NCI-H128 (cell line): ENCODE results near the gene PCDHB16.
A peak's percentile ranks its signal among the peaks of the same experiment; 100 is the strongest.
"Not testable (repeated sequence)": the region's sequence is repeated elsewhere in the genome, so short reads cannot be mapped to it uniquely, and the experiment has no call there.

ENCODE experiments used
- DNase-seq: peaks from one replicate; lab custom pipeline; 2025; ENCODE audit not compliant: unreplicated experiment; lab: John Stamatoyannopoulos, UW

PCDHB16 gene

DNA sequence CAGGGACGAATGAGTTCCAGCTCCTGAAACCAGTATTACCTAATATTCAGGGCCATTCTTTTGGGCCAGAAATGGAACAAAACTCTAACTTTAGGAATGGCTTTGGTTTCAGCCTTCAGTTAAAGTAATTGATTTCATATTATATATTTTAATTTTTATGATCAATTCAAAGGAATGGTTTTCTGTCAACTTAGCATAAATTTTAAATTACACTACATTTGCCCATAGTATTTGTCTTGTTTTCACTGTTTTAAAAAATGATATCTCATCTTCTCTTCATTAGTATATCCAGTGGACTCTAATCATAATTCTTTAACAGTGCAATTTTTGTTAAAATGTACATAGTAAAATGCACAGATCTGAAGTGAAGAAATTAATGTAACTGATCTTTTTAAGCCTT, 1.9 kb upstream of the PCDHB16 start:
- DNase-seq = no peak

DNA sequence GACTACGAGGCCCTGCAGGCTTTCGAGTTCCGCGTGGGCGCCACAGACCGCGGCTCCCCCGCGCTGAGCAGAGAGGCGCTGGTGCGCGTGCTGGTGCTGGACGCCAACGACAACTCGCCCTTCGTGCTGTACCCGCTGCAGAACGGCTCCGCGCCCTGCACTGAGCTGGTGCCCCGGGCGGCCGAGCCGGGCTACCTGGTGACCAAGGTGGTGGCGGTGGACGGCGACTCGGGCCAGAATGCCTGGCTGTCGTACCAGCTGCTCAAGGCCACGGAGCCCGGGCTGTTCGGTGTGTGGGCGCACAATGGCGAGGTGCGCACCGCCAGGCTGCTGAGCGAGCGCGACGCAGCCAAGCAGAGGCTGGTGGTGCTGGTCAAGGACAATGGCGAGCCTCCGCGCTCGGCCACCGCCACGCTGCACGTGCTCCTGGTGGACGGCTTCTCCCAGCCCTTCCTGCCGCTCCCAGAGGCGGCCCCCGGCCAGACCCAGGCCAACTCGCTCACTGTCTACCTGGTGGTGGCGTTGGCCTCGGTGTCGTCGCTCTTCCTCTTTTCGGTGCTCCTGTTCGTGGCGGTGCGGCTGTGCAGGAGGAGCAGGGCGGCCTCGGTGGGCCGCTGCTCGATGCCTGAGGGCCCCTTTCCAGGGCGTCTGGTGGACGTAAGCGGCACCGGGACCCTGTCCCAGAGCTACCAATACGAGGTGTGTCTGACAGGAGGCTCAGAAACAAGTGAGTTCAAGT, 2.1 kb downstream of the PCDHB16 start:
- DNase-seq = not testable (repeated sequence)

DNA sequence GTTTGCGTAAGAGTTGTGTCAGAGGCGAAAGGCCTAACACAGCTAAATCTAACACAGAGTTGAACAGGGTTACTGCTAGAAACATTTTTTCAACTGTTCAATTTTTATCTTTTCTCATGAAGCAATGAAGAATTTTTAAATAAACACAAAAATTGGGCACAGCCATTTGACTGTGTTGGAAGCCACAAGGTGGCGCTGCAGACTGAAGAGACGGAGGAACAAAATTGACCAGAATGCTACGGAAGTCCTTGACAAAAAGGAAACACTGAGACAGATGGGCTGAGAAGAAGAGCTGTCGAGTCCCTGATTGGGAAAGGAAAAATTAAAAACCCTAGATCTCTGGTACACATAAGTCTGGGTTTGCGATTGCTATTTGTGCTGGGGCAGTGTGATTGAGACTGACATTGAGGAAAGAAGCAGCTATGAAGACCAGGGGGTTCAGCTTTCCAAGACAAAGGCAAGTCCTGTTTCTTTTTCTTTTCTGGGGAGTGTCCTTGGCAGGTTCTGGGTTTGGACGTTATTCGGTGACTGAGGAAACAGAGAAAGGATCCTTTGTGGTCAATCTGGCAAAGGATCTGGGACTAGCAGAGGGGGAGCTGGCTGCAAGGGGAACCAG, 4.8 kb downstream of the PCDHB16 start, which contains the start of gene PCDHB9:
Gene PCDHB9, plus strand, starts transcription at position 265 of the 616 bp plus-strand sequence. Its CDS starts 158 bp downstream, at position 423.
- no peak for DNase-seq

DNA sequence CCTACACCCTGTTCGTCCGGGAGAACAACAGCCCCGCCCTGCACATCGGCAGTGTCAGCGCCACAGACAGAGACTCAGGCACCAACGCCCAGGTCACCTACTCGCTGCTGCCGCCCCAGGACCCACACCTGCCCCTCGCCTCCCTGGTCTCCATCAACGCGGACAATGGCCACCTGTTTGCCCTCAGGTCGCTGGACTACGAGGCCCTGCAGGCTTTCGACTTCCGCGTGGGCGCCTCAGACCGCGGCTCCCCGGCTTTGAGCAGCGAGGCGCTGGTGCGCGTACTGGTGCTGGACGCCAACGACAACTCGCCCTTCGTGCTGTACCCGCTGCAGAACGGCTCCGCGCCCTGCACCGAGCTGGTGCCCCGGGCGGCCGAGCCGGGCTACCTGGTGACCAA, 6.5 kb downstream of the PCDHB16 start:
- DNase-seq = not testable (repeated sequence)

DNA sequence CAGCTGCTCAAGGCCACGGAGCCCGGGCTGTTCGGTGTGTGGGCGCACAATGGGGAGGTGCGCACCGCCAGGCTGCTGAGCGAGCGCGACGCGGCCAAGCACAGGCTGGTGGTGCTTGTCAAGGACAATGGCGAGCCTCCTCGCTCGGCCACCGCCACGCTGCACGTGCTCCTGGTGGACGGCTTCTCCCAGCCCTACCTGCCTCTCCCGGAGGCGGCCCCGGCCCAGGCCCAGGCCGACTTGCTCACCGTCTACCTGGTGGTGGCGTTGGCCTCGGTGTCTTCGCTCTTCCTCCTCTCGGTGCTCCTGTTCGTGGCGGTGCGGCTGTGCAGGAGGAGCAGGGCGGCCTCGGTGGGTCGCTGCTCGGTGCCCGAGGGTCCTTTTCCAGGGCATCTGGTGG, 6.9 kb downstream of the PCDHB16 start:
- not testable (repeated sequence) for DNase-seq

DNA sequence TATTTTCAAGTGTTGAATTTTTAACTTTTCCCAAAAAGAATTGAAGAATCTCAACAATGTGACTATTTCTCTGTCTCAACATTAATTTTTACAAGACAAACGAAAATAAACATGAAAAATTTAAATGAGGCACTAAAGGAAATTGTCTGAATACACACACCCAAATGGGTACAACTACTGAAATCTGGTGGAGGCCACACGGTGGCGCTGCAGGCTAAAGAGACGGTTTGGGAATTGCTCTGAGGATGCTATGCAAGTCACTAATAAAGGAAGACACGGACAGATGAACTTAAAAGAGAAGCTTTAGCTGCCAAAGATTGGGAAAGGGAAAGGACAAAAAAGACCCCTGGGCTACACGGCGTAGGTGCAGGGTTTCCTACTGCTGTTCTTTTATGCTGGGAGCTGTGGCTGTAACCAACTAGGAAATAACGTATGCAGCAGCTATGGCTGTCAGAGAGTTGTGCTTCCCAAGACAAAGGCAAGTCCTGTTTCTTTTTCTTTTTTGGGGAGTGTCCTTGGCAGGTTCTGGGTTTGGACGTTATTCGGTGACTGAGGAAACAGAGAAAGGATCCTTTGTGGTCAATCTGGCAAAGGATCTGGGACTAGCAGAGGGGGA, 10.0 kb downstream of the PCDHB16 start, which contains the start of gene PCDHB10:
Gene PCDHB10, plus strand, starts transcription at position 244 of the 616 bp plus-strand sequence. Its CDS starts 200 bp downstream, at position 444.
- no peak for DNase-seq

DNA sequence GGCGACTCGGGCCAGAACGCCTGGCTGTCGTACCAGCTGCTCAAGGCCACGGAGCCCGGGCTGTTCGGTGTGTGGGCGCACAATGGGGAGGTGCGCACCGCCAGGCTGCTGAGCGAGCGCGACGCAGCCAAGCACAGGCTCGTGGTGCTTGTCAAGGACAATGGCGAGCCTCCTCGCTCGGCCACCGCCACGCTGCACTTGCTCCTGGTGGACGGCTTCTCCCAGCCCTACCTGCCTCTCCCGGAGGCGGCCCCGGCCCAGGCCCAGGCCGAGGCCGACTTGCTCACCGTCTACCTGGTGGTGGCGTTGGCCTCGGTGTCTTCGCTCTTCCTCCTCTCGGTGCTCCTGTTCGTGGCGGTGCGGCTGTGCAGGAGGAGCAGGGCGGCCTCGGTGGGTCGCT, 12.1 kb downstream of the PCDHB16 start:
- not testable (repeated sequence) for DNase-seq

DNA sequence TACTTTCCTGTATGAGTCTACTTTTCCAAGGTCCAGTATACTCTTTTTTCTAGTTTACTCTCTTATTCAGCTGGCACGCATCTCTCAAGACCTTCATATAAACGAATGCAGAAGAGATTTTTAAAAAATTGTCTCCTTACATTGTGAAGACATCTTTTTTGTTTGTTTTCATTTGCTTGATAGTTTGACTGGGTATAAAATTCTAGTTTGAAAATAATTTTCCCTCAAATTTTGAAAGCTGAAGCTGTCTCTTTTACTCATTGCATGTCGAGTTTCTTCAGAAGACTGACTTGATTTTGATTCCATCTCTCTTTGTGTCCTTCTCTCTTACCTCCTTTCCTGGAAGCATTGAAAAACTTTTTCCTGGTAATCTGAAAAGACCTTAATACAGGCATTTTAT, 14.2 kb downstream of the PCDHB16 start:
- DNase-seq = no peak

DNA sequence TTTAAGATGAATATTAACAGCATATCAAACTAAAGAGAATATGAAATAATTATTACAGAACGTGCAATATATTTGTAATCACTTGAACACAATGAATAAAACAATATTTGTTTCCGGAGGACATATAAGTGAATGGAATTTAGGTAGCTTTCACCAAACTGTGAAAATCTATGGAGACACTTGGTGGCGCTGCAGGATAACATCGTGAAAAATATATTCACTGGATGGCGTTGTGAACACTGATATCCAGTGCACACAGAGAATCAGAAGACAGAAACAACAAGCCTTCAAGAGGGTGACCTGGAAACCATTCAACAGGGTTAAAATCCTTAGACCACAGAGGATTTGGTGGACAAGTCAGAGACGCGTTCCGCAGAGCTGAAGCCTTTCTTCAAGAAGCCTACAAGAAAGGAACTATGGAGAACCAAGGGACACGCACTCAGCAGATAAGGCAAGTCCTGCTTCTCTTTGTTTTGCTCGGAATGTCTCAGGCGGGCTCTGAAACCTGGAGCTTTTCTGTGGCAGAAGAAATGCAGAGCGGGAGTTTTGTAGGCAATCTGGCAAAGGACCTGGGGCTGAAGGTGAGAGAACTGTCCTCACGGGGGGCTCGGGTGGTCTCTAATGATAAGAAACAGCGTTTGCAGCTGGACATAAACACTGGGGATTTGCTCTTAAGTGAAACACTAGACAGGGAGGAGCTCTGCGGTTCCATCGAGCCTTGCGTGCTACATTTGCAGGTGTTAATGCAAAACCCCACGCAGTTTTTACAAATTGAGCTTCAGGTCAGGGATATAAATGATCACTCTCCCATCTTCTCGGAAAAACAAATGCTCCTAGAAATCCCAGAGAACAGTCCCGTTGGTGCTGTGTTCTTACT, 17.4 kb downstream of the PCDHB16 start, which contains the start of gene PCDHB11:
Gene PCDHB11, plus strand, starts transcription at position 269 of the 877 bp plus-strand sequence. Its CDS starts 148 bp downstream, at position 417.
- DNase-seq = no peak

DNA sequence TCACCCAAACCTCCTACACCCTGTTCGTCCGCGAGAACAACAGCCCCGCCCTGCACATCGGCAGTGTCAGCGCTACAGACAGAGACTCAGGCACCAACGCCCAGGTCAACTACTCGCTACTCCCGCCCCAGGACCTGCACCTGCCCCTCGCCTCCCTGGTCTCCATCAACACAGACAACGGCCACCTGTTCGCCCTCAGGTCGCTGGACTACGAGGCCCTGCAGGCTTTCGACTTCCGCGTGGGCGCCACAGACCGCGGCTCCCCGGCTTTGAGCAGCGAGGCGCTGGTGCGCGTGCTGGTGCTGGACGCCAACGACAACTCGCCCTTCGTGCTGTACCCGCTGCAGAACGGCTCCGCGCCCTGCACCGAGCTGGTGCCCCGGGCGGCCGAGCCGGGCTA, 18.9 kb downstream of the PCDHB16 start:
- not testable (repeated sequence) for DNase-seq

DNA sequence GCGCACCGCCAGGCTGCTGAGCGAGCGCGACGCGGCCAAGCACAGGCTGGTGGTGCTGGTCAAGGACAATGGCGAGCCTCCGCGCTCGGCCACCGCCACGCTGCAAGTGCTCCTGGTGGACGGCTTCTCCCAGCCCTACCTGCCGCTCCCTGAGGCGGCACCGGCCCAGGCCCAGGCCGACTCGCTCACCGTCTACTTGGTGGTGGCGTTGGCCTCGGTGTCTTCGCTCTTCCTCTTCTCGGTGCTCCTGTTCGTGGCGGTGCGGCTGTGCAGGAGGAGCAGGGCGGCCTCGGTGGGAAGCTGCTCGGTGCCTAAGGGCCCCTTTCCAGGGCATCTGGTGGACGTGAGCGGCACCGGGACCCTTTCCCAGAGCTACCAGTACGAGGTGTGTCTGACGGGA, 19.5 kb downstream of the PCDHB16 start:
- DNase-seq = not testable (repeated sequence)

DNA sequence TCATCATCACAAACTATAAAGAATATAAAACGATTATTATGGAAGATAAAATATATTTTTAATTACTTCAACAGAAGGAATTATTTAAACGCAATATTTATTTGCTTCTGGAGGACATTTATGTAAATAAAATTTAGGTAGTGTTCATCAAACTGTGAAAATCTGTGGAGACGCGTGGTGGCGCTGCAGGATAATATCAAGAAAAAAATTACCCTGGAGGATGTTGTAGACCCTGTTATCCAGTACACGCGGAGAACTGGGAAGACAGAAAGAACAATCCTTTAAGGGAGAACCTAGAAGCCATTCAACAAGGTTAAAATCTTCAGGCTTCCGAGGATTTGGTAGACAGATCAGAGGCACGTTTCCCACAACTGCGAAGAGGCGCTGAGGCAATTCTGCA, 26.3 kb downstream of the PCDHB16 start, which contains the start of gene PCDHB12:
Gene PCDHB12, plus strand, starts transcription at position 242 of the 400 bp plus-strand sequence. CDS start 189 bp downstream, outside the sequence.
- DNase-seq = no peak

DNA sequence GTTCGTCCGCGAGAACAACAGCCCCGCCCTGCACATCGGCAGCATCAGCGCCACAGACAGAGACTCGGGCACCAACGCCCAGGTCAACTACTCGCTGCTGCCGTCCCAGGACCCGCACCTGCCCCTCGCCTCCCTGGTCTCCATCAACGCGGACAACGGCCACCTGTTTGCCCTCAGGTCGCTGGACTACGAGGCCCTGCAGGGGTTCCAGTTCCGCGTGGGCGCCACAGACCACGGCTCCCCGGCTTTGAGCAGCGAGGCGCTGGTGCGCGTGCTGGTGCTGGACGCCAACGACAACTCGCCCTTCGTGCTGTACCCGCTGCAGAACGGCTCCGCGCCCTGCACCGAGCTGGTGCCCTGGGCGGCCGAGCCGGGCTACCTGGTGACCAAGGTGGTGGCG, 28.1 kb downstream of the PCDHB16 start:
- DNase-seq = not testable (repeated sequence)

DNA sequence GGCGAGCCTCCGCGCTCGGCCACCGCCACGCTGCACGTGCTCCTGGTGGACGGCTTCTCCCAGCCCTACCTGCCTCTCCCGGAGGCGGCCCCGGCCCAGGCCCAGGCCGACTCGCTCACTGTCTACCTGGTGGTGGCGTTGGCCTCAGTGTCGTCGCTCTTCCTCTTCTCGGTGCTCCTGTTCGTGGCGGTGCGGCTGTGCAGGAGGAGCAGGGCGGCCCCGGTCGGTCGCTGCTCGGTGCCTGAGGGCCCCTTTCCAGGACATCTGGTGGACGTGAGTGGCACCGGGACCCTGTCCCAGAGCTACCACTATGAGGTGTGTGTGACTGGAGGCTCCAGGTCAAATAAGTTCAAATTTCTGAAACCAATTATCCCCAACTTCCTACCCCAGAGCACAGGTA, 28.7 kb downstream of the PCDHB16 start:
- not testable (repeated sequence) for DNase-seq

DNA sequence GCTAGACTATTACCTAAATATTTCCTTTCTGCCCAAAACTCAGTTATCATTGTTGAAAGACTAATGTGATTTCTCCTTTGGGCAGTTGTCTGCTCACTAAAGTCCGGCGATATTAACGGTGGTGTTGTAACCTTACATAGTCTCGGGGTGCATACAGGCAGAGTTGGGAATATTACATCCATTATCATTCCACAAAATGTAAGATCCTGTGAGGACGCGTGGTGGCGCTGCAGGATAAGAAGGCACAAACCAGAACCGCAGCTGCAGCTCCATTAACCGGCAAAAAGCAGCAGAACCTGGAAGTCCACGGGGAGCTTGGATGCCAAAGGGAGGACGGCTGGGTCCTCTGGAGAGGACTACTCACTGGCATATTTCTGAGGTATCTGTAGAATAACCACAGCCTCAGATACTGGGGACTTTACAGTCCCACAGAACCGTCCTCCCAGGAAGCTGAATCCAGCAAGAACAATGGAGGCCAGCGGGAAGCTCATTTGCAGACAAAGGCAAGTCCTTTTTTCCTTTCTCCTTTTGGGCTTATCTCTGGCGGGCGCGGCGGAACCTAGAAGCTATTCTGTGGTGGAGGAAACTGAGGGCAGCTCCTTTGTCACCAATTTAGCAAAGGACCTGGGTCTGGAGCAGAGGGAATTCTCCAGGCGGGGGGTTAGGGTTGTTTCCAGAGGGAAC, 31.6 kb downstream of the PCDHB16 start, which contains the start of gene PCDHB13:
Gene PCDHB13, plus strand, starts transcription at position 264 of the 684 bp plus-strand sequence. Its CDS starts 205 bp downstream, at position 469.
- DNase-seq = not testable (repeated sequence)

DNA sequence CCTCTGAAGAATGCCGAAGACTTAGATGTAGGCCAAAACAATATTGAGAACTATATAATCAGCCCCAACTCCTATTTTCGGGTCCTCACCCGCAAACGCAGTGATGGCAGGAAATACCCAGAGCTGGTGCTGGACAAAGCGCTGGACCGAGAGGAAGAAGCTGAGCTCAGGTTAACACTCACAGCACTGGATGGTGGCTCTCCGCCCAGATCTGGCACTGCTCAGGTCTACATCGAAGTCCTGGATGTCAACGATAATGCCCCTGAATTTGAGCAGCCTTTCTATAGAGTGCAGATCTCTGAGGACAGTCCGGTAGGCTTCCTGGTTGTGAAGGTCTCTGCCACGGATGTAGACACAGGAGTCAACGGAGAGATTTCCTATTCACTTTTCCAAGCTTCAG, 32.4 kb downstream of the PCDHB16 start:
- DNase-seq = not testable (repeated sequence)

DNA sequence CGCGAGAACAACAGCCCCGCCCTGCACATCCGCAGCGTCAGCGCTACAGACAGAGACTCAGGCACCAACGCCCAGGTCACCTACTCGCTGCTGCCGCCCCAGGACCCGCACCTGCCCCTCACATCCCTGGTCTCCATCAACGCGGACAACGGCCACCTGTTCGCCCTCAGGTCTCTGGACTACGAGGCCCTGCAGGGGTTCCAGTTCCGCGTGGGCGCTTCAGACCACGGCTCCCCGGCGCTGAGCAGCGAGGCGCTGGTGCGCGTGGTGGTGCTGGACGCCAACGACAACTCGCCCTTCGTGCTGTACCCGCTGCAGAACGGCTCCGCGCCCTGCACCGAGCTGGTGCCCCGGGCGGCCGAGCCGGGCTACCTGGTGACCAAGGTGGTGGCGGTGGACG, 33.3 kb downstream of the PCDHB16 start:
- not testable (repeated sequence) for DNase-seq

DNA sequence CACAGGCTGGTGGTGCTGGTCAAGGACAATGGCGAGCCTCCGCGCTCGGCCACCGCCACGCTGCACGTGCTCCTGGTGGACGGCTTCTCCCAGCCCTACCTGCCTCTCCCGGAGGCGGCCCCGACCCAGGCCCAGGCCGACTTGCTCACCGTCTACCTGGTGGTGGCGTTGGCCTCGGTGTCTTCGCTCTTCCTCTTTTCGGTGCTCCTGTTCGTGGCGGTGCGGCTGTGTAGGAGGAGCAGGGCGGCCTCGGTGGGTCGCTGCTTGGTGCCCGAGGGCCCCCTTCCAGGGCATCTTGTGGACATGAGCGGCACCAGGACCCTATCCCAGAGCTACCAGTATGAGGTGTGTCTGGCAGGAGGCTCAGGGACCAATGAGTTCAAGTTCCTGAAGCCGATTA, 33.8 kb downstream of the PCDHB16 start:
- DNase-seq = not testable (repeated sequence)

DNA sequence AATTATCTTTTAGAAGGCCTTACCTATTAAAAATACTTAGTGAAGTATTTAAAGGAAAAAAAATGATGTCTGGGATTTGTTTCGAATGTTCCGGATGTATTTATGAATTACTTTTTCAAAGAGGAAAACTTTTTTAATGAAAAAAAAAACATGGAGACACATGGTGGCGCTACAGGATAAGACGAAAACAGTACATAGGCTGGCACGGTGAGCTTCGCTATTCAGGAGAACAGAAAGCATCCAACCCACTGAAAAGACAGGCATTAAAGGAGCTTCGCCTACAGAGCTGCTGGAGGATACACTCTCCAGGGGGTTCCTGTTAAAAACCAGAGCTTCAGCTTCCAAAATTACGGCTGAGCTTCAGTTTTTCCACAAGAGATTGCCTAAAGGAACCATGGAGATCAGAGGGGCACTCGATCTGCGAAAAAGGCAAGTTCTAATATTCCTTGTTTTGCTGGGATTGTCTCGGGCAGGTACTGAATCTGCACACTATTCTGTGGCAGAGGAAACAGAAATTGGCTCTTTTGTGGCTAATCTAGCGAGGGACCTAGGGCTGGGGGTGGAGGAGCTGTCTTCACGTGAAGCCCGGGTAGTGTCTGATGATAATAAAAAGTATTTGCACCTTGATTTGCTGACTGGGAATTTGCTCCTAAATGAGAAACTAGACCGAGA, 41.1 kb downstream of the PCDHB16 start, which contains the start of gene PCDHB14:
Gene PCDHB14, plus strand, starts transcription at position 232 of the 672 bp plus-strand sequence. Its CDS starts 163 bp downstream, at position 395.
- DNase-seq = peak; percentile 28
